ENCODE results near the gene METRN. TPM values are rescaled to one million over a fixed set of nuclear protein-coding genes. Genes with fewer than 3 reads are reported as not detected.

METRN gene
- total RNA-seq, 6 experiments from 2014 or later = 14.0 to 43.7 (median 26.2) TPM

GRCh38 chr16:724188-725040, 9.5 kb downstream of the METRN start:
- peaks cover 0 to 28% (median 3%) of the 10 kb centered on the region in 4 donors for H3K4me1 ChIP-seq
- no peak for TF ChIP-seq CTCF (IDR thresholded peaks at IDR 0.05)
- TF ChIP-seq POLR2A (IDR thresholded peaks at IDR 0.05) = no peak
- DNase-seq (no peak), ATAC-seq (no peak)
- WGBS (ENCODE audit: insufficient coverage, low coverage, low lambda C conversion rate, missing lambda C conversion rate) = 10% methylated on average over 2 of the region's 29 CpGs
- no peak overlapping the region for H3K4me3 ChIP-seq
- H3K27ac ChIP-seq = no peak overlapping the region
- no peaks in the 10 kb centered on the region for H3K9me3 ChIP-seq
- intact Hi-C loops (cut with DNase I) = no loop called here
- no peaks in the 10 kb centered on the region for H3K27me3 ChIP-seq
- no peaks in the 10 kb centered on the region for H3K36me3 ChIP-seq

- Histone ChIP-seq H3K27ac (no peak overlapping the region), H3K27me3 (no peaks in the 10 kb centered on the region), H3K9me3 (no peaks in the 10 kb centered on the region), H3K4me1 (peaks cover 0 to 26% (median 3%) of the 10 kb centered on the region in 4 donors), H3K36me3 (no peaks in the 10 kb centered on the region), H3K4me3 (no peak overlapping the region)
- intact Hi-C loops (cut with DNase I) = no loop called here
- ATAC-seq (no peak), DNase-seq (no peak)
- WGBS (ENCODE audit: insufficient coverage, low coverage, low lambda C conversion rate, missing lambda C conversion rate) = 61% methylated on average over 5 of the region's 7 CpGs
- TF ChIP-seq POLR2A (IDR thresholded peaks at IDR 0.05) (no peak), CTCF (IDR thresholded peaks at IDR 0.05) (no peak)
These were observed 10.1 kb downstream of the METRN start for GRCh38 chr16:725041-725376.

GRCh38 chr16:725463-726187, 10.7 kb downstream of the METRN start:
- 41% methylated on average over 3 of the region's 23 CpGs for WGBS (ENCODE audit: insufficient coverage, low coverage, low lambda C conversion rate, missing lambda C conversion rate)
- H3K4me1 ChIP-seq = peaks cover 0 to 21% (median 2%) of the 10 kb centered on the region in 4 donors
- no peak for ATAC-seq
- no peak for TF ChIP-seq CTCF (IDR thresholded peaks at IDR 0.05)
- no peak for TF ChIP-seq POLR2A (IDR thresholded peaks at IDR 0.05)
- H3K36me3 ChIP-seq = no peaks in the 10 kb centered on the region
- DNase-seq = no peak
- H3K27ac ChIP-seq = no peak overlapping the region
- intact Hi-C loops (cut with DNase I) = no loop called here
- H3K4me3 ChIP-seq = no peak overlapping the region
- no peaks in the 10 kb centered on the region for H3K27me3 ChIP-seq
- H3K9me3 ChIP-seq = no peaks in the 10 kb centered on the region

GRCh38 chr16:726188-726437, 11.2 kb downstream of the METRN start:
- intact Hi-C loops (cut with DNase I) = no loop called here
- no peak for ATAC-seq
- DNase-seq = no peak

More at GRCh38 chr16:726188-726437, 11.2 kb downstream of the METRN start:
- Histone ChIP-seq H3K4me3 (no peak overlapping the region), H3K36me3 (no peaks in the 10 kb centered on the region), H3K27me3 (no peaks in the 10 kb centered on the region), H3K27ac (no peak overlapping the region), H3K4me1 (peaks cover 0 to 21% (median 2%) of the 10 kb centered on the region in 4 donors), H3K9me3 (no peaks in the 10 kb centered on the region)
- 30% methylated on average over 2 of the region's 9 CpGs for WGBS (ENCODE audit: insufficient coverage, low coverage, low lambda C conversion rate, missing lambda C conversion rate)
- TF ChIP-seq CTCF (IDR thresholded peaks at IDR 0.05) (no peak), POLR2A (IDR thresholded peaks at IDR 0.05) (no peak)
